ENCODE results near the gene XRCC5. TPM values are rescaled to one million over a fixed set of nuclear protein-coding genes. Genes with fewer than 3 reads are reported as not detected.

XRCC5 gene
- total and polyA plus RNA-seq, 2 of the 8 experiments (the other 6 are each of a cell fraction or from before 2014, with no cell fraction given): 308 to 644 TPM

DNA sequence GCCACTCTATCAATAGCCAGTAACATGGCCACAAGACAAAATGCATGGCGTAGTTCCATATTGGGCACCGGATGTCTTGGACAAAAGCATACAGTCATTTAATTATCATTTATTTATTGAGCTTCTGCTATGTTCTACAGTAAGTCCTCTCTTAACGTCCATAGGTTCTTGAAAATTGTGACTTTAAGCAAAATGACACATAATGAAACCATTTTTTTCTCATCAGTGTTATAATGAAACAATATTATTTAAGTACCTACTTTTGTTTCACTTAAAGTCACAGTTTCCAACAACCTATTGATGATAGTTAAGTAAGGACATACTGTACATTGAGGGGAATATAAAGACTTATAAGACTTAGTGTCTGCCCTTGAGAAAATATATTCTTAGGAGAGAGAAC lies 84.9 kb downstream of the XRCC5 start:
- Histone ChIP-seq H2BK20ac (ENCODE audit: low read length) (no peak overlapping the region), H2BK15ac (ENCODE audit: low read length) (no peak overlapping the region), H3K4ac (replicated peaks; ENCODE audit: insufficient read length, low read depth, low read length) (no peak overlapping the region), H3K23me2 (ENCODE audit: low read depth, low read length) (no peaks in the 10 kb centered on the region), H3K23ac (ENCODE audit: insufficient read length) (no peak overlapping the region), H4K8ac (ENCODE audit: extremely low read depth, insufficient read depth, low read length) (no peak overlapping the region), H2AK5ac (ENCODE audit: low read depth, low read length) (no peak overlapping the region), H4K5ac (ENCODE audit: insufficient read length, low read depth, low read length) (no peak overlapping the region), H3K4me2 (ENCODE audit: insufficient read depth in 1 of 2, low read depth in 2 of 2, low read length in 2 of 2) (no peak overlapping the region), H3K27me3 (replicated peaks in 1 of 4; ENCODE audit: control insufficient read depth in 3 of 4, extremely low read depth in 1 of 4, insufficient read depth in 3 of 4, low read length in 3 of 4) (no peaks in the 10 kb centered on the region), H3K4me3 (ENCODE audit: extremely low read depth in 1 of 4, insufficient read depth in 2 of 4, low read depth in 3 of 4, low read length in 4 of 4) (no peak overlapping the region), H3K18ac (ENCODE audit: extremely low read depth, low read length) (no peak overlapping the region), H3K4me1 (replicated peaks in 1 of 4; ENCODE audit: control insufficient read depth in 3 of 4, insufficient read depth in 4 of 4, low read length in 3 of 4) (peaks cover 0 to 9% (median 5%) of the 10 kb centered on the region in 4 experiments; a peak in 5 of 7 replicates), H3K14ac (ENCODE audit: insufficient read length) (no peak overlapping the region), H3K9ac (replicated peaks in 1 of 4; ENCODE audit: extremely low read depth in 1 of 4, low read depth in 3 of 4, low read length in 3 of 4) (no peak overlapping the region), H3K79me2 (ENCODE audit: control insufficient read depth in 1 of 2, insufficient read depth in 2 of 2, low read length in 2 of 2) (peaks cover 0 to 12% of the 10 kb centered on the region in 2 experiments; a peak in 3 of 4 replicates), H3K36me3 (ENCODE audit: control insufficient read depth in 2 of 4, insufficient read depth in 4 of 4, low read length in 3 of 4) (peaks cover 6 to 85% (median 45%) of the 10 kb centered on the region in 4 experiments), H3K27ac (ENCODE audit: low read depth, low read length) (no peak overlapping the region), H3K56ac (replicated peaks; ENCODE audit: insufficient read length, low read depth, low read length) (no peak overlapping the region), H4K91ac (replicated peaks; ENCODE audit: insufficient read length, low read length) (no peak overlapping the region), H2BK120ac (replicated peaks; ENCODE audit: low read depth, low read length) (no peak overlapping the region), H2BK5ac (ENCODE audit: low read depth, low read length) (no peak overlapping the region), H4K20me1 (replicated peaks in 1 of 2; ENCODE audit: control insufficient read depth in 1 of 2, insufficient read depth in 2 of 2, low read length in 2 of 2) (peaks cover 3 to 4% of the 10 kb centered on the region in 2 experiments), H2BK12ac (ENCODE audit: low read depth, low read length) (no peak overlapping the region), H2AFZ (ENCODE audit: low read length) (no peak overlapping the region), H3K9me3 (ENCODE audit: insufficient read depth in 2 of 2, low read depth in 1 of 2, low read length in 1 of 2) (no peaks in the 10 kb centered on the region), H3K79me1 (ENCODE audit: low read depth, low read length) (no peaks in the 10 kb centered on the region; the same call in 1 of the 2 replicates)
- FAIRE-seq (no peak), DNase-seq (ENCODE audit: low read depth in 1 of 2, low spot score in 2 of 2) (no peak)
- WGBS, 2 experiments (ENCODE audit: extremely low coverage in 1 of 2, insufficient coverage in 1 of 2, insufficient read length in 1 of 2, insufficient replicate concordance in 2 of 2, low coverage in 1 of 2, low lambda C conversion rate in 2 of 2, missing lambda C conversion rate in 1 of 2): 91% methylated on average over 3 of the region's 3 CpGs; no CpG with 5 or more reads in 1 of the 2 experiments
- ChIA-PET CTCF (ENCODE audit: partially characterized antibody) (interaction anchor here (0.7 kb wide), 1 partner anchor 181 kb away, joined by 3 read pairs; no protein-coding TSS in a partner anchor), POLR2A (ENCODE audit: partially characterized antibody) (no interaction called here)
- TF ChIP-seq RBBP5 (IDR thresholded peaks at IDR 0.05; ENCODE audit: borderline replicate concordance, low read depth, low read length) (no peak), BRCA1 (IDR thresholded peaks at IDR 0.05; ENCODE audit: low read depth, low read length) (no peak), SUZ12 (IDR thresholded peaks at IDR 0.05; ENCODE audit: low read length) (no peak), RNF2 (IDR thresholded peaks at IDR 0.05; ENCODE audit: borderline replicate concordance, low read depth, low read length, missing control alignments, poor library complexity, severe bottlenecking) (no peak), TAF1 (IDR thresholded peaks at IDR 0.05; ENCODE audit: low read depth, low read length) (no peak), SIRT6 (IDR thresholded peaks at IDR 0.05; ENCODE audit: low read length) (no peak), BCL11A (IDR thresholded peaks at IDR 0.05; ENCODE audit: low read depth in 2 of 2, low read length in 2 of 2) (no peak), CTBP2 (IDR thresholded peaks at IDR 0.05; ENCODE audit: borderline replicate concordance, insufficient read depth, insufficient read length, low read length) (no peak), POLR2A (IDR thresholded peaks at IDR 0.05; ENCODE audit: control extremely low read depth in 1 of 2, low read depth in 2 of 2, low read length in 2 of 2) (no peak), SP2 (IDR thresholded peaks at IDR 0.05; ENCODE audit: low read length) (no peak), SIX5 (IDR thresholded peaks at IDR 0.05; ENCODE audit: low read depth, low read length) (no peak), POU5F1 (IDR thresholded peaks at IDR 0.05; ENCODE audit: low read depth, low read length) (no peak), YY1 (IDR thresholded peaks at IDR 0.05; ENCODE audit: low read depth, low read length) (no peak), ATF3 (IDR thresholded peaks at IDR 0.05; ENCODE audit: insufficient read depth, low read depth, low read length) (no peak)

Data from H1 (cell line).